PFSK-1 (cell line): ENCODE data around the gene HAGHL.

ENCODE experiments used
- POLR2AphosphoS5 ChIP-seq: IDR thresholded peaks from 2 replicates; pipeline ENCODE4 v1.6.1; 2012; ENCODE audit warnings: low read depth, mild to moderate bottlenecking, control low read depth, low read length, moderate library complexity
- REST ChIP-seq, 2 experiments: IDR thresholded peaks; 2 replicates each; pipeline versions ENCODE4 v1.6.1 to v1.8.0; 2011 to 2012; ENCODE audit warnings: low read depth in 2 of 2, low read length in 2 of 2, control low read depth in 1 of 2, inconsistent platforms in 1 of 2, mild to moderate bottlenecking in 1 of 2, moderate library complexity in 1 of 2; ENCODE audit not compliant: insufficient read depth in 1 of 2
- SIN3A ChIP-seq: IDR thresholded peaks from 2 replicates; pipeline ENCODE4 v1.6.1; 2012; ENCODE audit warnings: mild to moderate bottlenecking, low read length, moderate library complexity, borderline replicate concordance; ENCODE audit not compliant: insufficient read depth
- TAF1 ChIP-seq: IDR thresholded peaks from 2 replicates; pipeline ENCODE4 v1.6.1; 2012; ENCODE audit warnings: low read length, control low read depth, borderline replicate concordance; ENCODE audit not compliant: insufficient read depth

- no peak for TF ChIP-seq SIN3A
- no peak for TF ChIP-seq POLR2AphosphoS5
- no peak for TF ChIP-seq TAF1
- TF ChIP-seq REST (IDR thresholded peaks at IDR 0.05; ENCODE audit: insufficient read depth in 1 of 2, low read depth in 2 of 2, low read length in 2 of 2), result no peak
These were observed 19.8 kb upstream of the HAGHL start for GRCh38 chr16:707062-707538.
